ENCODE measurements around the gene ZNRD2.

Gene ZNRD2

GRCh38 chr11:65573391-65574079, 3.3 kb downstream of the ZNRD2 start:
- DNase-seq (ENCODE audit: low spot score), result no peak

GRCh38 chr11:65574109-65574810, 4.0 kb downstream of the ZNRD2 start:
- peak; percentile 96 for DNase-seq (ENCODE audit: low spot score)

GRCh38 chr11:65574811-65575567, 4.7 kb downstream of the ZNRD2 start:
- DNase-seq (ENCODE audit: low spot score), result no peak

- DNase-seq (ENCODE audit: low spot score), result peak; percentile 87
Measured at GRCh38 chr11:65575568-65576231, 5.4 kb downstream of the ZNRD2 start, which contains the start of gene EHBP1L1. Gene EHBP1L1, plus strand, starts transcription at chr11:65576053. Its CDS starts 250 bp downstream, at chr11:65576303.

GRCh38 chr11:65576232-65576866, 6.1 kb downstream of the ZNRD2 start:
- no peak for DNase-seq (ENCODE audit: low spot score)

- DNase-seq (ENCODE audit: low spot score), result peak; percentile 85
Measured at GRCh38 chr11:65576867-65577755, 6.8 kb downstream of the ZNRD2 start.

- no peak for DNase-seq (ENCODE audit: low spot score)
Measured at GRCh38 chr11:65577756-65578109, 7.5 kb downstream of the ZNRD2 start.

- no peak for DNase-seq (ENCODE audit: low spot score)
Measured at GRCh38 chr11:65578134-65578533, 7.9 kb downstream of the ZNRD2 start.

GRCh38 chr11:65578667-65579066, 8.4 kb downstream of the ZNRD2 start:
- no peak for DNase-seq (ENCODE audit: low spot score)

- no peak for DNase-seq (ENCODE audit: low spot score)
Measured at GRCh38 chr11:65579291-65579690, 9.0 kb downstream of the ZNRD2 start.

GRCh38 chr11:65580031-65580692, 9.9 kb downstream of the ZNRD2 start:
- no peak for DNase-seq (ENCODE audit: low spot score)

- no peak for DNase-seq (ENCODE audit: low spot score)
Measured at GRCh38 chr11:65580756-65581155, 10.5 kb downstream of the ZNRD2 start.

- DNase-seq (ENCODE audit: low spot score), result no peak
Measured at GRCh38 chr11:65581928-65582327, 11.7 kb downstream of the ZNRD2 start.

- DNase-seq (ENCODE audit: low spot score), result no peak
Measured at GRCh38 chr11:65583589-65583988, 13.3 kb downstream of the ZNRD2 start.

GRCh38 chr11:65584106-65584505, 13.8 kb downstream of the ZNRD2 start:
- DNase-seq (ENCODE audit: low spot score), result no peak

- no peak for DNase-seq (ENCODE audit: low spot score)
Measured at GRCh38 chr11:65584723-65585171, 14.5 kb downstream of the ZNRD2 start.

- DNase-seq (ENCODE audit: low spot score), result no peak
Measured at GRCh38 chr11:65585396-65586246, 15.3 kb downstream of the ZNRD2 start.

GRCh38 chr11:65586247-65586630, 16.0 kb downstream of the ZNRD2 start:
- no peak for DNase-seq (ENCODE audit: low spot score)

- peak; percentile 32 for DNase-seq (ENCODE audit: low spot score)
Measured at GRCh38 chr11:65586676-65587075, 16.4 kb downstream of the ZNRD2 start.

All from AG20443 (cell line).